ENCODE results near the gene CFAP57. TPM values are rescaled to one million over a fixed set of nuclear protein-coding genes. Genes with fewer than 3 reads are reported as not detected.
A peak's percentile ranks its signal among the peaks of the same experiment; 100 is the strongest.
"Not testable (repeated sequence)": the region's sequence is repeated elsewhere in the genome, so short reads cannot be mapped to it uniquely, and the experiment has no call there.

The CFAP57 gene
- under 1 TPM; 0.12 to 0.14 TPM for total RNA-seq

DNA sequence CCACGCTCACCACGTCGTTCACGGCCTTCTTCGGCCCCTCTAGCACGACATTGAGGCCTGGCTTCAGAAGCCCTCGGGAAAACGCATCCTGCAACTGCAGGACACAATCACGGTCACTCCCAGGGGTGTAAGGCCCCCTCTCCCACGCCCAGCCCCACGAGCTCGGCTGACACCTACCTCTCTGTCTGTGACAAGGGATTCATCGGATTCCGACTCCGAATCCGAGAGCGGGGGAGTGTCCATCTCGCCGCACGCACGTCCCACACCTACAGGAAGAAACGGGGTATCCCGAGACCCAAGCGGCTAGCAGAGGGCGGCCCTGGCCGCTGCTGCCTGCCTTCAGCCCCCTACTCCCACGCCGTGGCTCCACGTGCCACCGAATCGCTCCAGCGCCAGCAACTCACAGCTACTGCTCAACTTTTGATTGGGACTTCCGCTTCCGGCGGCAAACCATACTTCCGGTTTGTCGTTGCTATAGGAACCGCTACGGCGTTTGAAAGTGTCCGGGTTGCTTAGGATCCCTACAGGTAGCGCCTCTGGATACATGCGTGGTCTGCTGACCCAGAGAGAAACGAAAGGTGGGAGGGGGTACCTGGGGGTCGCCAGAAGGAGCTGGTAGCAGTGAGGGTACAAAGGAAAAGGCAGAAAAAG lies at the start of gene CFAP57, which contains the start of gene EBNA1BP2:
Gene CFAP57, plus strand, starts transcription at position 455 of the 651 bp plus-strand sequence. CDS start 424 bp downstream, outside the sequence.
Gene EBNA1BP2, minus strand, starts transcription at position 415 of the 651 bp plus-strand sequence. Its CDS starts 172 bp downstream, at position 243.
- Mint-ChIP-seq H3K36me3 (ENCODE audit: low read depth) (peaks cover 45% of the 10 kb centered on the region), H3K9me3 (no peaks in the 10 kb centered on the region), H3K4me1 (ENCODE audit: low read depth) (peaks cover 39% of the 10 kb centered on the region), H3K27ac (peak within 1 kb of the TSS; percentile 90), H3K4me3 (peak within 1 kb of the TSS; percentile 99), H3K27me3 (ENCODE audit: low read depth) (peaks cover 2% of the 10 kb centered on the region)
- CTCF ChIA-PET = no interaction called here
- DNase-seq = peak; percentile 96
- intact Hi-C loops (cut with micrococcal nuclease) = loop anchor here (1.0 to 5.0 kb wide), 6 partner anchors 187 to 405 kb away; partner anchors contain the start of genes C1orf50, CDC20, ERMAP and MED8

DNA sequence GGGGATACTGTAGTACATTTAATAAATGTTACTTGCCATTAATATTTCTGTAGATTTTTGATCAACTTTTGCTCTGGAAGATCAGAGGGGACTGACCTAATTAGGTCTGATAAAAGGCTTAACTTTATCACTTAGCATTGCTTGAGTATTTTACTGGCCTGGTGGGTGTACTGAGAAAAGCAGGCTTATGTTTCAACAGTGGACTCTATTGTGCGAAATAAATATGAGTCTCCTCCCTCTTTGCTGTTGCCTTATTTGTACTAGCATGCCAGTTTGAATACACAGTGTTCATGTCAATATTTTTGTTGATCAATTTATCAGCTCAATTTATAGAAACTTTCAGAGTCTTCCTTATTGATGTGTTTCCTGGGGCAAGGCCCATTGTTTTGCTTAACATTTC lies 49.1 kb upstream of the CFAP57 start:
- no peaks in the 10 kb centered on the region for H3K9me3 Mint-ChIP-seq

DNA sequence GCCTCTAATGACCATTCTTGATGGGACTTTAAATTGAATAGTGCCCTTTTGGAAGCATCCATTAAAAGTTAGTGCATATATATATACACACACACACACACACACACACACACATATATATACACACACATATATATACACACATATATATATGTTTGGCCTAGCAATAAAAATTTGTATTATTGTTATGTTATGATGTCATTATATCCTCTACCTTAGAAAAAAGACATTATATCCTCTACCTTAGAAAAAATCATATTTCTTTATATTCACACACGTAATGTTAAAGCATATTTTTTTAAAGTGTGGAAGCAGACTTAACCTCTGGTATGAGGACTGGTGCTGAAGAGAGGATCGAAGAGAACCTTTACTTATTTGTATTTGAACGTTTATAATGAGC lies 43.3 kb upstream of the CFAP57 start:
- CTCF ChIA-PET = no interaction called here
- no peak overlapping the region for H3K27ac Mint-ChIP-seq
- peaks cover 16% of the 10 kb centered on the region for H3K27me3 Mint-ChIP-seq (ENCODE audit: low read depth)
- H3K4me3 Mint-ChIP-seq = no peak overlapping the region
- intact Hi-C loops (cut with micrococcal nuclease) = no loop called here
- DNase-seq = no peak
- H3K4me1 Mint-ChIP-seq (ENCODE audit: low read depth) = no peaks in the 10 kb centered on the region
- no peaks in the 10 kb centered on the region for H3K9me3 Mint-ChIP-seq
- H3K36me3 Mint-ChIP-seq (ENCODE audit: low read depth) = no peaks in the 10 kb centered on the region

More for the DNA sequence above, 49.1 kb upstream of the CFAP57 start:
- no peak overlapping the region for H3K27ac Mint-ChIP-seq
- H3K36me3 Mint-ChIP-seq (ENCODE audit: low read depth) = no peaks in the 10 kb centered on the region
- H3K27me3 Mint-ChIP-seq (ENCODE audit: low read depth) = peaks cover 13% of the 10 kb centered on the region
- no peaks in the 10 kb centered on the region for H3K4me1 Mint-ChIP-seq (ENCODE audit: low read depth)
- CTCF ChIA-PET = interaction anchor here (0.6 kb wide), 1 partner anchor 959 kb away, joined by 9 read pairs; no protein-coding TSS in a partner anchor
- no peak overlapping the region for H3K4me3 Mint-ChIP-seq
- intact Hi-C loops (cut with micrococcal nuclease) = no loop called here
- DNase-seq = no peak

DNA sequence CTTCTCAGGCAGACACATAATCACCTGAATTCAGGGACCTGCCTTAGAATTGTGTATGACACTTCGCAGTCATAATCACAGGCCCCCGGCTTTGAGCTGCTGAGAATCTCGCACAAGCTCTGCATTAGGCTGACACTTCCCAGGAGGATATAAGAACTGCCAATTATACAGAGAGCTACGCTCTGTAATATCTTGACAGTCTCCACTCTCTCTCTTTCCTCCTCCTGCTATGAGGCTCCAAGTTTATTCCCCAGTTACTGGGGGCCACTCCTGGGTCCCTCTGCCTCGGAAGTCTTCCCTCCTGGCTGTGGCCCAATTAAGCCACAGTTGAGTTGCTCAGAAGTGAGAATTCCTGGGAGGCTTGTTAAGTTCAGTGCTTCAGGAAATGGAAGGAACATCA lies 42.7 kb upstream of the CFAP57 start:
- Mint-ChIP-seq H3K27ac (no peak overlapping the region), H3K4me3 (no peak overlapping the region), H3K4me1 (ENCODE audit: low read depth) (no peaks in the 10 kb centered on the region), H3K36me3 (ENCODE audit: low read depth) (no peaks in the 10 kb centered on the region), H3K9me3 (no peaks in the 10 kb centered on the region), H3K27me3 (ENCODE audit: low read depth) (peaks cover 16% of the 10 kb centered on the region)
- intact Hi-C loops (cut with micrococcal nuclease) = no loop called here
- CTCF ChIA-PET = no interaction called here
- no peak for DNase-seq

DNA sequence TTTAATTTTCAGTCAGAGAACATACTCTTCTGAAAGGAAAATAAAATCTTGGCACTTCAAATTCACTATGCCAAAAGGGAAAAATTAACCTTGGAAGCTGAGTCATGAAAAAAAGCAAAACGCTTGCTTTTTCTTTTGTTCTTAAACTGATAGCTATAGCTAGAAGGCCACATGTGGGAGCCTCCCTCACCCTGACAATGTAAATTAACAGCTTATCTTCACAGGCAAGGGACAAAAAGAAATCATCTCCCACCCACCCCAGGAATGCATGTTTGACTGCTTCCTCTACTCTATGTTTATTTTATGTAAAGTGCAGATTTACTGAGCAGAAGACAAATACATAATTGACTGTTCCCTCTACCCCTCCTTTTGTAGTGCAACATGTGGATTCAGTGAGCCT lies 38.1 kb upstream of the CFAP57 start:
- no peak overlapping the region for H3K4me3 Mint-ChIP-seq
- H3K27me3 Mint-ChIP-seq (ENCODE audit: low read depth) = peaks cover 11% of the 10 kb centered on the region
- intact Hi-C loops (cut with micrococcal nuclease) = no loop called here
- CTCF ChIA-PET = no interaction called here
- DNase-seq = no peak
- H3K27ac Mint-ChIP-seq = no peak overlapping the region
- no peaks in the 10 kb centered on the region for H3K36me3 Mint-ChIP-seq (ENCODE audit: low read depth)
- no peaks in the 10 kb centered on the region for H3K4me1 Mint-ChIP-seq (ENCODE audit: low read depth)
- H3K9me3 Mint-ChIP-seq = no peaks in the 10 kb centered on the region

DNA sequence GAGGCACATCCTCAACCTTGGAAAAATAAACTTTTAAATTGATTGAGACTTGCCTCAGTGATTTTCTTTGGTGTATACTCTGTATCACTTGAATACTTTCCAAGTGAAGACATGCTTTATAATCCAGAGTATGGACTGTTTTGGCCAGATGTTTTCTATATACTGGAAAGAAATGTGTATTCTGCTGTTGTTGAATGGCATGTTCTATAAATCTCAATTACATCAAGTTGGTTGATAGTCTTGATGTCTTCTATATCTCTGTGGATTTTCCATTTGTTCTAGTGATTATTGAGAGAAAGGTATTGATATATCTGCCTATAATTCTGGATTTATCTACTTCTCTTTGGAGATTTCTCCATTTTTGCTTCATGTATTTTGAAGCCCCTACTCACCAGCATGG lies 37.5 kb upstream of the CFAP57 start:
- H3K9me3 Mint-ChIP-seq = no peaks in the 10 kb centered on the region
- no peaks in the 10 kb centered on the region for H3K36me3 Mint-ChIP-seq (ENCODE audit: low read depth)
- CTCF ChIA-PET = no interaction called here
- DNase-seq = no peak
- no peak overlapping the region for H3K4me3 Mint-ChIP-seq
- no peak overlapping the region for H3K27ac Mint-ChIP-seq
- peaks cover 11% of the 10 kb centered on the region for H3K27me3 Mint-ChIP-seq (ENCODE audit: low read depth)
- H3K4me1 Mint-ChIP-seq (ENCODE audit: low read depth) = no peaks in the 10 kb centered on the region
- intact Hi-C loops (cut with micrococcal nuclease) = no loop called here

DNA sequence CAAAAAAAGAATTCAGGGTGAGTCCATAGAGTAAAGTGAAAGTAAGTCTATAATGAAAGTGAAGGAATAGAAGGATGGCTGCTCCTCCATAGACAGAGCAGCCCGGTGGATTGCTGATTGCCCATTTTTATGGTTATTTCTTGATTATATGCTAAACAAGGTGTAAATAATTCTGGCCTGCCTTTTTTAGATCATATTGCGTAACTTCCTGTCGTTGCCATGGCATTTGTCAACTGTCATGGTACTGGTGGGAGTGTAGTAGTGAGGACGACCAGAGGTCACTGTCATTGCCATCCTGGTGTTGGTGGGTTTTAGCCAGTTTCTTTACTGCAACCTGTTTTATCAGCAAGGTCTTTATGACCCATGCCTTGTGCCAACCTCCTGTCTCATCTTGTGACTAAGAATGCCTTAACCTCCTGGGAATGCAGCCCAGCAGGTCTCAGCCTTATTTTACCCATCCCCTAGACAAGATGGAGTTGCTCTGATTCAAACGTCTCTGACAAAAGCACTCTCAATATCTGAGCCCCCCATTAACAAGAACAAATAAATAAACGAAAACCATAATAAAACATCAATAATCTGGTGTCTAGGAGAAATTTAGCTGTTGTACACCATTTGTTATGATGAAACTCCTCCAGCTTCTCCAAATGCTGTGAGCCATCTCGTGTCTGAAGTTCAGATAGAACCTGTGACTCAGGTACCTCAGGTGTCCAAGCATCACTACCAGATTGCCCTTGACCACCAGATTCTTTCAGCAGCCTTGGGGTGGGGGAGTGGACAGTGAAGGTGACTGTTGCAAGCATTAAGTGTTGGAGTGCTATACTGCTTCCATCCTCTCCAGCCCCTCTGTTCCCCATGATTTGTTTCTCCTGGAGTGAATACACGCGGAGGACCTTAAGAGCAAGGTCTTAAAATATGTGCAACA lies 36.0 kb upstream of the CFAP57 start:
- H3K27me3 Mint-ChIP-seq (ENCODE audit: low read depth) = peaks cover 13% of the 10 kb centered on the region
- no peak overlapping the region for H3K4me3 Mint-ChIP-seq
- H3K27ac Mint-ChIP-seq = no peak overlapping the region
- intact Hi-C loops (cut with micrococcal nuclease) = no loop called here
- no peak for DNase-seq
- no peaks in the 10 kb centered on the region for H3K36me3 Mint-ChIP-seq (ENCODE audit: low read depth)
- CTCF ChIA-PET = no interaction called here
- H3K9me3 Mint-ChIP-seq = no peaks in the 10 kb centered on the region
- no peaks in the 10 kb centered on the region for H3K4me1 Mint-ChIP-seq (ENCODE audit: low read depth)

DNA sequence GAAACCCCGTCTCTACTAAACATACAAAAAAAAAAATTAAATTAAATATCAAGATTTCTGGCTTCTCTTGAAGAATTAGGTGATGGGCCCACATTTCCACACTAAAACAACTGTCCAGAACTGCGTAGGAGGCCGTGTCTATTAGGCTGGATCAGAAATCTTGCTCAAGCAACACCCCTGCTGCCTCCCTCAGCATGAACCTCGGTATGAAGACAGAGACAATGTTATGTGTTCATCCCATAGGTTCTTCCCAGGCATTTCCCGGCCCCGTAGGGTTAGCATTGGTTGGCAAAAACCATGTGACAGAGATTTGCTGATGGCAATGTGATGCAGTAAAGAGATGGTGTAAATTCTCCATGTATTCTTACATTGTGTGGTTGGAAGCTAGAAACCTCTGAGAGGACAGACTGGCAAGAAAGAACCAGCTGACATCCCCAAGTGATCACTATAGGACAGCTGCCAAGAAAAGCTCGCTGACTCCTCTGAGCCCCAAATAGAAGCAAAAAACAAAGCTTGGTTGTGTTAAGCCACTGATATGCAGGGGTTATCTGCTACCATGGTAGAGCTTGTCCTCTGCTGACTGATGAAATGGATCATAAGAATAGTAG lies 34.6 kb upstream of the CFAP57 start:
- no peak overlapping the region for H3K27ac Mint-ChIP-seq
- CTCF ChIA-PET = no interaction called here
- no peak for DNase-seq
- H3K9me3 Mint-ChIP-seq = no peaks in the 10 kb centered on the region
- H3K4me1 Mint-ChIP-seq (ENCODE audit: low read depth) = no peaks in the 10 kb centered on the region
- H3K27me3 Mint-ChIP-seq (ENCODE audit: low read depth) = peaks cover 11% of the 10 kb centered on the region
- H3K36me3 Mint-ChIP-seq (ENCODE audit: low read depth) = no peaks in the 10 kb centered on the region
- H3K4me3 Mint-ChIP-seq = no peak overlapping the region
- intact Hi-C loops (cut with micrococcal nuclease) = no loop called here

DNA sequence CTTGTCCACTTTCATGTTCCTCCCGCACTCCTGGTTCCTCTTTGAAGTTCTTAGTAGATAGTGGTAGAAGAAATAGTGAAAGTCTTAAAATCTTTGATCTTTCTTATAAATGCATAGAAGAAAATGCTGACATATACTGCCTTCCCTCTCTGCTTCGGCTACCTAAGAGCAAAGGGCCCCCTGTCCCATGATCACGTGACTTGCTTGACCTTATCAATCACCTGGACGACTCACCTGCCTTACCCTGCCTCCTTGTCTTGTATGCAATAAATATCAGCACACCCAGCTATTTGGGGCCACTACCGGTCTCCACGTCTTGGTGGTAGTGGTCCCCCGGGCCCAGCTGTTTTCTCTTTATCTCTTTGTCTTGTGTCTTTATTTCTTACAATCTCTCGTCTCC lies 32.8 kb upstream of the CFAP57 start:
- H3K27ac Mint-ChIP-seq = not testable (repeated sequence)

DNA sequence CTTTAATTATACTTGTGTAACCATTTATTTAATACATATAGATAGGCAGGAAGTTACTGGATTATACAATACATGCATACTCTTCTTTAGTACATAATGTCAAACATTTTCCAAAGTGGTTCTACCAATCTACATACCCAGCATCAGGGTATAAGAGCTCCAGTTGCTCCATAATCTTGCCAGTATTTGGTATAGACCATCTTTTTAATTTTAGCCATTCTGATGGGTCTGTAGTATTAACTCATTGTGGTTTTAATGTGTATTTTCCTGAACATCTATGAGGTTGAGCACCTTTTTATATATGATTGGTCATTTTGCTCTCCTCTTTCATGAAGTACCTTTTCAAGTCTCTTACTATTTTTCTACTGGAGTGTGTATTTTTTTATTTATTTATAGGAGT lies 32.1 kb upstream of the CFAP57 start:
- no peak overlapping the region for H3K27ac Mint-ChIP-seq
- peaks cover 23% of the 10 kb centered on the region for H3K27me3 Mint-ChIP-seq (ENCODE audit: low read depth)
- intact Hi-C loops (cut with micrococcal nuclease) = no loop called here
- H3K9me3 Mint-ChIP-seq = no peaks in the 10 kb centered on the region
- DNase-seq = no peak
- no peak overlapping the region for H3K4me3 Mint-ChIP-seq
- CTCF ChIA-PET = no interaction called here
- H3K36me3 Mint-ChIP-seq (ENCODE audit: low read depth) = no peaks in the 10 kb centered on the region
- no peaks in the 10 kb centered on the region for H3K4me1 Mint-ChIP-seq (ENCODE audit: low read depth)

More for the DNA sequence above, 32.8 kb upstream of the CFAP57 start:
- intact Hi-C loops (cut with micrococcal nuclease); H3K4me3 Mint-ChIP-seq; H3K9me3 Mint-ChIP-seq; H3K36me3 Mint-ChIP-seq (ENCODE audit: low read depth); DNase-seq; H3K4me1 Mint-ChIP-seq (ENCODE audit: low read depth): not testable (repeated sequence)
- H3K27me3 Mint-ChIP-seq (ENCODE audit: low read depth) = peaks cover 16% of the 10 kb centered on the region
- CTCF ChIA-PET = interaction anchor here (0.6 kb wide), 1 partner anchor 1049 kb away, joined by 3 read pairs; no protein-coding TSS in a partner anchor

DNA sequence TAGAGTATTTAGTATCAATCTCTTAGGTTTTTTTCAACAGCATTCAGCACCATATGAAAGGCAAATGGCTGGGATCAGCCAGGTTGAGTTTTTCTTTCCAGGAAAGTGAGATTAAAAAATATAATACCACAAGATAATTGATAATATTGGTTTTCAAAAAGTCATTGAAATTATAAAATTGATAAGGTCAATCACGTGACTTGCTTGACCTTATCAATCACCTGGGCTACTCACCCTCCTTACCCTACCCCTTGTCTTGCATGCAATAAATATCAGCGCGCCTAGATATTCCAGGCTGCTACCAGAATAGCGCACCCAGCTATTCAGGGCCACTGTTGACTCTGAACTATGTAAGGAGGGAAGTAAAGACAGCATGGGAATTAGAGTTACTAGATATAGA lies 31.5 kb upstream of the CFAP57 start:
- no peaks in the 10 kb centered on the region for H3K4me1 Mint-ChIP-seq (ENCODE audit: low read depth)
- H3K27me3 Mint-ChIP-seq (ENCODE audit: low read depth) = peaks cover 27% of the 10 kb centered on the region
- no peak overlapping the region for H3K27ac Mint-ChIP-seq
- H3K36me3 Mint-ChIP-seq (ENCODE audit: low read depth) = no peaks in the 10 kb centered on the region
- intact Hi-C loops (cut with micrococcal nuclease) = no loop called here
- no peak overlapping the region for H3K4me3 Mint-ChIP-seq
- no peak for DNase-seq
- H3K9me3 Mint-ChIP-seq = no peaks in the 10 kb centered on the region
- CTCF ChIA-PET = no interaction called here

DNA sequence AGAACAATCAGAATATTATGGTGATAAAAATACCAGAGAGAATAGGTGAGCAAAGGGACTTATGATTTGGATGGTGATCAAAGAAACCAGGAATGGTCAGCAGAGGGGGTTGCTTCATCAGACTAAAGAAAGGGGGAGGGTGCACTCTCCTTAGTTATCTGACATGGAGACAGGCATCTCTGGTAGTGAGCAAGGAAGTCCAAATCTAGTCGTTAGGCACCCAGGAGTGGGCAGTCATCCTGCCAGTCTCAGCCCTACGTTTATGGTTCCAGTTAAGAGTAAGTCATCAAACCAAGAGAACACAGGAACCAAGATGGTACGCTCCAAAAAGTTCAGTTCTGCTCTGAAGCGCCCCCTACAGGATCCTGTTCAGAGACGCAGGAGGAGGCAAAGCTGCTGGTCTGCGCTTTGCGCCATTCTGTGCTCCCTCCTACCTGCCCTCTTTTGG lies 28.7 kb upstream of the CFAP57 start:
- intact Hi-C loops (cut with micrococcal nuclease) = no loop called here
- Mint-ChIP-seq H3K27me3 (ENCODE audit: low read depth) (peaks cover 42% of the 10 kb centered on the region), H3K36me3 (ENCODE audit: low read depth) (no peaks in the 10 kb centered on the region), H3K4me1 (ENCODE audit: low read depth) (no peaks in the 10 kb centered on the region), H3K27ac (no peak overlapping the region), H3K4me3 (no peak overlapping the region), H3K9me3 (no peaks in the 10 kb centered on the region)
- CTCF ChIA-PET = no interaction called here
- peak; percentile 38 for DNase-seq
